Erythroblast (primary cell): ENCODE data around the gene TNFAIP6.

Source experiments
- GATA1 ChIP-seq: IDR thresholded peaks from 2 replicates; pipeline ENCODE4 v1.6.1; 2011; ENCODE audit warnings: low read depth, mild to moderate bottlenecking, control low read depth, low read length, moderate library complexity
- POLR2A ChIP-seq: IDR thresholded peaks from 2 replicates; pipeline ENCODE4 v1.6.1; 2011; ENCODE audit warnings: mild to moderate bottlenecking, low read length

- TF ChIP-seq POLR2A (no peak), GATA1 (no peak)
These were observed 6.7 kb upstream of the TNFAIP6 start for GRCh38 chr2:151350579-151351195.
